RWPE1 (cell line): ENCODE data around the gene SH3RF1.

ENCODE experiments used
- CTCF ChIA-PET: fragments of 350-600 bp; sonication (Branson Sonifier 250); formaldehyde crosslinking; extraction: SDS; loops from one replicate; lab custom pipeline; 2021; lab: Yijun Ruan, JAX
- POLR2A ChIA-PET: fragments of 400-600 bp; formaldehyde crosslinking; extraction: SDS; loops from one replicate; lab custom pipeline; 2020; ENCODE audit warnings: antibody characterized with exemption; ENCODE audit not compliant: low non-redundant PET; lab: Yijun Ruan, JAX
- DNase-seq: peaks from one replicate; pipeline ENCODE4 v3.0.0; 2012; ENCODE audit warnings: low spot score
- H3K27ac ChIP-seq: fragments of 450-650 bp; 2 replicates; pipeline ENCODE4 v1.5.1; 2017
- TF ChIP-seq, protein P1 (sequence below): fragments of 450-650 bp; conservative IDR thresholded peaks from 2 replicates; pipeline ENCODE4 v1.5.1; 2017; ENCODE audit warnings: low read depth, mild to moderate bottlenecking

Gene SH3RF1

DNA sequence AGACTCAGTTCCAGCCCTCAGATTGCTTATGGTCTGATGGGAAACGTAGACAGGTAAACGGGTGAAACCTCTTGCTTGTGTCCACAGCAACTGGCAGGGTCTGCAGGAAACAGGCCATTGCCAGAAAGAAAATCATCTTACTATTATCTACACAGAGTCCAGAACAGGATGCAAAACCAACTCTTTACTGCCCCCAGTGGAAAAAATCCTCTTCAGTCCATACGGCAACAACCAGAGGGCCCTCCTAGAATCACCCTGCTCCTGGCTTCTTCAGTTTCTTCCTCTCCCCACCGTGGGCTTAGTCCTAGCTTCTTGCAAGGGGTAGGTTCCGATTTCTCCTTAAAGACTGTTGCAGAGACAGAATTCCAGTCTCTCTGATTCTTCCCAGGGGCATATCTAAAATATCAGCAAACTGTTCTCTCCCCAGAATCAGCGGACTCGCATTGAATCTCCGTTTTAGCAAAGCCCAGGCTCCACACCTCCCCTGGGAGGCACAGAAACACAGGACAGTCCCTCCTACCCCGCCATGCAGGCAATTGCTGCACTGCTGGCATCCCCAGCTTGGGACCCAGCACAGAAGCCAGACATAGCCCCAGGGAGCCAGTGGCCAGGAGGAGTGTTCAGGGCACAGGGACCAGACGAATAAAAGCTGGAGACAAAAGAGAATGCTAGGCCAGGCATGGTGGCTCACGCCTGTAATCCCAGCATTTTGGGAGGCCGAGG lies 41.0 kb upstream of the SH3RF1 start:
- POLR2A ChIA-PET: no interaction called here
- CTCF ChIA-PET: interaction anchor here (0.6 to 0.9 kb wide), 3 partner anchors 109 to 288 kb away, joined by 3 to 5 read pairs (median 4); no protein-coding TSS in a partner anchor
- DNase-seq: peak; percentile 45
- H3K27ac ChIP-seq: no peak overlapping the region
- TF ChIP-seq, protein P1, sequence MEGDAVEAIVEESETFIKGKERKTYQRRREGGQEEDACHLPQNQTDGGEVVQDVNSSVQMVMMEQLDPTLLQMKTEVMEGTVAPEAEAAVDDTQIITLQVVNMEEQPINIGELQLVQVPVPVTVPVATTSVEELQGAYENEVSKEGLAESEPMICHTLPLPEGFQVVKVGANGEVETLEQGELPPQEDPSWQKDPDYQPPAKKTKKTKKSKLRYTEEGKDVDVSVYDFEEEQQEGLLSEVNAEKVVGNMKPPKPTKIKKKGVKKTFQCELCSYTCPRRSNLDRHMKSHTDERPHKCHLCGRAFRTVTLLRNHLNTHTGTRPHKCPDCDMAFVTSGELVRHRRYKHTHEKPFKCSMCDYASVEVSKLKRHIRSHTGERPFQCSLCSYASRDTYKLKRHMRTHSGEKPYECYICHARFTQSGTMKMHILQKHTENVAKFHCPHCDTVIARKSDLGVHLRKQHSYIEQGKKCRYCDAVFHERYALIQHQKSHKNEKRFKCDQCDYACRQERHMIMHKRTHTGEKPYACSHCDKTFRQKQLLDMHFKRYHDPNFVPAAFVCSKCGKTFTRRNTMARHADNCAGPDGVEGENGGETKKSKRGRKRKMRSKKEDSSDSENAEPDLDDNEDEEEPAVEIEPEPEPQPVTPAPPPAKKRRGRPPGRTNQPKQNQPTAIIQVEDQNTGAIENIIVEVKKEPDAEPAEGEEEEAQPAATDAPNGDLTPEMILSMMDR: no peak

DNA sequence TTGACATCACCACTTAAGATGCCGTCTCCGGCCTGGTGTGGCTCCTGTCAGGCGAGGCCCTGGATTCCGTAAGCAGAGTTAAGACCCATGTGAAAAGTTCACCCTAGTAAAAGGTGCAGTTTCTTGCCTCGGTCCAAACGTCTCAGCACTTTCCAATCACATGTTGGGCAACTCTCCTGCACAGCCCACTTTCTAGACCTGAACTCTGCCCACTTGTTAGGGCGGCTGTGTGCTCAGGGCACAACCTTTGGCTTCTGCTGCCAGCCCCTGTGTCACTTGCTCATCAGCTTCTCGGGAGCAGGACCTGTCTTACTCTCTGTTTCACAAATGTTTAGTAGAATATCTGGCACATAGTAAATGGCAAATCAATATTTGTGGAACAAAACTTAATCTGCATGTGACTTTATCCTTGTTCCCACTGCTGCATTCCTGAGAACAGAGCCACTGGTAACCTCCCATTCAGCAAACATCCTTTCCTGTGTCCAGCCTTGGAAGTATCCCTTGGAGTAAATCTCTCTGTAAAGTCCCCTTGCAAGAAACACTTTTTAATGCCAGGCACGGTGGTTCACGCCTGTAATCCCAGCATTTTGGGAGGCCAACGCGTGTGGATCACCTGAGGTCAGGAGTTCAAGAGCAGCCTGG lies 38.7 kb upstream of the SH3RF1 start:
- ChIA-PET POLR2A (no interaction called here), CTCF (no interaction called here)
- no peak overlapping the region for H3K27ac ChIP-seq
- no peak for DNase-seq
- TF ChIP-seq, protein P1: no peak

DNA sequence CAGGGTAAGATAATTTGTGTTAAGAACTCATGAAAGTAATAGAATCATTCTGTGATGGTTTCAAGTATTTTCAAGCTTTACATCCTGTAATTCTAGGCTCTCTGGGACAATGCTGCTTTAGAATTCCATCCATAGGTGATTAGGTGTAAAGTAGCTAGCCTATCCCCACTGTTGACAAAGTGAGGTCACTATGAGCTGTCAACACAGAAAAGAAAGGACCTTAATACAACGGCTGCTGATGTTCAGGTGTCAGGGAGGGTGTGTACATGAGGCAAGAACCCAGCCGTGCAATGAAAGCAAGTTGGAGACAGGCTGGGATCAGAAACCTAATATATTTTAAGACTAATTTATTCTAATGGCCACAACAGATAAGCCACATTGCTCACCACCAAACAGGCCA lies 36.8 kb upstream of the SH3RF1 start:
- DNase-seq: peak; percentile 34
- ChIA-PET POLR2A (no interaction called here), CTCF (no interaction called here)
- H3K27ac ChIP-seq: no peak overlapping the region
- TF ChIP-seq, protein P1: no peak

DNA sequence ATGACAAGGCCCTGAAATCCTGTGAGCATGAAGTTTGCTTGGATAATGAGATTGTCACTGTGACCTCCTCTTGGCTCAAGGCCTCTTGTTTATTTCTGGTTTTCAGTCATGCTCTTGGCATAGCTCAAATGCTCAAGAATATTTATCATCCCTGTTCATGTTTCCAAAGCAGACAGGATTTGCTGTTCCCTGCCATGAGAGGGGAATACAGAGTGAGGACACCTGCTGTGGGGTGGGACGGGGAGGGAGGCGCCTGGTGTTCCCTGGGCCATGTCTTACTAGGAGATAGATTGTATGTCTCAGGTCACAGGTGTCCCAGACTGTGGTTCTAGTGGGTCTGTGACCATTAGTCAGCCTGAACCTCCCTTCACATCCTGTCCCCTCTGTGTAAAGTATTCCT lies 34.9 kb upstream of the SH3RF1 start:
- TF ChIP-seq, protein P1: no peak
- no peak for DNase-seq
- CTCF ChIA-PET: no interaction called here
- H3K27ac ChIP-seq: no peak overlapping the region
- POLR2A ChIA-PET: no interaction called here

DNA sequence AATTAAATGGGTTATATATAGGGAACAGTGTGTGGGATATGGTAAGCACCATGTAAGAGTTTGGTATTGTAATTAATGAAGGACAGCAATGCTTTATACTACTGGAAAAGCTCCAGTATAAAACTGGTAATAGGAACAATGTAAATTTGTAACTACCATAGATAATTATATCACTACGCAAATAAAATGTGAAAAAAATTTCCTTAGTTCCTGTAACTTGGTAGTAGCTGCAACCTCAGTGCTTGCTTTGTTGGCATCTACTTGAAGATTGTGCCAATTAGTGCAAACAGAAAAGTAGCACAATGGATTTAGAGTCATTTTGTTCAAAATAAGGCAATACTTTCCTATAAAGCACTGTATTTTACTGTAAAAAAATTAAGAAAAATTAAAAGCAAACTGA lies 34.4 kb upstream of the SH3RF1 start:
- TF ChIP-seq, protein P1: no peak
- H3K27ac ChIP-seq: no peak overlapping the region
- CTCF ChIA-PET: no interaction called here
- POLR2A ChIA-PET: no interaction called here
- DNase-seq: no peak

DNA sequence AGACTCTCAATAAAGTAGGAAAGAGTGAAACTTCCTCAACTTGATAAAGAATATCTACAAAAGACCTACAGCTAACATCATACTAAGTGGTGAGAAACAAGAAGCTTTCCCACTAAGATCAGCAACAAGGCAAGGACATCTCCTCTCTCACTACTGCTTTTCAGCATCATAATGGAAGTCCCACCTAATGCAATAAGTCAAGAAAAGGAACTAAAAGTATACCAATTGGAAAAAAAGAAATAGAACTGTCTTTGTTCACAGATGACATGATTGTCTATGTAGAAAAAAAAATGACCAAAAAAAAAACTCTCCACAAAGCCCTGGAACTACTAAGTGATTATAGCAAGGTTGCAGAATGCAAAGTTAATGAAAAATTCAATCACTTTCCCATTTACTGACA lies 25.1 kb upstream of the SH3RF1 start:
- CTCF ChIA-PET: no interaction called here
- no peak for DNase-seq
- POLR2A ChIA-PET: no interaction called here
- no peak overlapping the region for H3K27ac ChIP-seq
- TF ChIP-seq, protein P1: no peak
